ENCODE measurements around the gene TBC1D2.
A peak's percentile ranks its signal among the peaks of the same experiment; 100 is the strongest.
"Not testable (repeated sequence)": the region's sequence is repeated elsewhere in the genome, so short reads cannot be mapped to it uniquely, and the experiment has no call there.

TBC1D2 gene

DNA sequence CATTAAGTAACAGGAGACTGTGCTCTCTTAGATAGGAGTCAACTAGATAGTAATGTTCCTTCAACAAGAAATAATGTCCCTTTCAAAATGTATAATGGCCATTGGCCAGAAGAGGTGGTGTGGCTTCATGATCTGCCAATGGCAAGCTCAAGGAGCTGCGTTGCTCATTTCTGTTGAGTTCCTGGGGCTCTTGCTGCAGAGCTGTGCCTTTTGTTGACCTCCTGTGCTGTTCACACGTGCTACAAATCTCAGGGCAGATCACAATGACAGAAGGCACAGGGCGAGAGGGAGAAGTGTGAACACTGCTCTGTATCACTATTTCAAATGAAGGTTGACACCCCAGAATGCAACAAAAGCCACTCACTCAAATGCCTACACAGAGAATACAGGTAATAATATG, 16.0 kb upstream of the TBC1D2 start:
- DNase-seq (ENCODE audit: low read depth, low spot score), result no peak

DNA sequence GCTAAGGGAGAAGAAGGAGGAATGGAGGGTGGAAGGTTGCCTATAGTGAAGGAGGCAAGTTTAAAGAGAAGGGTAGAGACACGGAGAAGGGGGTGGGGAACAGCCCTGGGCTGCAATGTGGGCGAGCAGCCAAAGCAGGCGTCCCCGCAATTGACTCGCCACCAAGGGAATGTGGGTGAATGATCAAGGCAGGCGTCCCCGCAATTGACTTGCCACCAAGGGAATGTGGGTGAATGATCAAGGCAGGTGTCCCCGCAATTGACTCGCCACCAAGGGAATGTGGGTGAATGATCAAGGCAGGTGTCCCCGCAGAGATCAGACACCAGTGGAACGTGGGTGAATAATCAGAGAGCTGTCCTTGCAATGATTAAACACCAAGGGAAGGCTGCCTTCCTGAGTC, 14.8 kb upstream of the TBC1D2 start:
- not testable (repeated sequence) for DNase-seq (ENCODE audit: low read depth, low spot score)

GRCh38 chr9:98269652-98270051, 14.2 kb upstream of the TBC1D2 start:
- DNase-seq (ENCODE audit: low read depth, low spot score), result peak; percentile 41

GRCh38 chr9:98267556-98267955, 12.1 kb upstream of the TBC1D2 start:
- not testable (repeated sequence) for DNase-seq (ENCODE audit: low read depth, low spot score)

DNA sequence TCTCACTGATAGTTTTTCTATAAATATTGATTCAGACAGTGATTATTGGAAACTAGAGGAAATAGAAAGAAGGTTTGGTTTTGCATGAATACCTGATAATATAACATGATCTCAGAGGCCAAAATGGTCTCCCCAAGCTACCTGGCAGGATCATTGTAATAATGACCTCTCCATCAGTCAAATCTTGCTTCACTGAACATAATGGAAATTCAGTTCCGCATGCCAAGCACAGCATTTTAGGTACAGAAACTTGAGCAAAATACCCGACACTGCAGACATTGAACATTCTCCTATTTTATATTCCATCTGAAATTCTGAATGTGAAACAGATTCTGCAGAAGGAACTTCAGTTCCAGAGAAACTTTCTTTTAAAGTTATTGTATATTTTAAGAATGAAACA, 9.1 kb upstream of the TBC1D2 start:
- DNase-seq (ENCODE audit: low read depth, low spot score), result no peak

- peak; percentile 82 for DNase-seq (ENCODE audit: low read depth, low spot score)
Observed at GRCh38 chr9:98263482-98264357, 8.3 kb upstream of the TBC1D2 start.

DNA sequence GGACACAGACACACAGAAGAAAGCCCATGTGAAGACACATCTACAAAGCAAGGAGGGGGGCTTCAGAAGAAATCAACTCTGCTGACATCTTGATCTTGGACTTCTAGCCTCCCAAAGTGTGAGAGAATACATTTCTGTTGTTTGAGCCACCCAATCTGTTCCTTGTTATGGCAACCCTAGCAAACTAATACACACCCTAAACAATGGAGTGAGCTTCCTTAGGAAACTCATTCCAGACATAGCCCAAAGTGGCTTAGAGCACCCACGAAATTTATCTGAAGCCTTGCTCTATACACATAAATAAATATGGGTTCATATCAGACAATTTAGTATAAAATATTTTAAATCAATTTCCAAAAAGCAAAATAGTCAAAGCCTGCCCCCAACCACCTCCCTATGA, 7.6 kb upstream of the TBC1D2 start:
- DNase-seq (ENCODE audit: low read depth, low spot score), result no peak

- no peak for DNase-seq (ENCODE audit: low read depth, low spot score)
Observed at GRCh38 chr9:98262056-98262455, 6.6 kb upstream of the TBC1D2 start.

GRCh38 chr9:98260635-98261034, 5.2 kb upstream of the TBC1D2 start:
- DNase-seq (ENCODE audit: low read depth, low spot score), result no peak

DNA sequence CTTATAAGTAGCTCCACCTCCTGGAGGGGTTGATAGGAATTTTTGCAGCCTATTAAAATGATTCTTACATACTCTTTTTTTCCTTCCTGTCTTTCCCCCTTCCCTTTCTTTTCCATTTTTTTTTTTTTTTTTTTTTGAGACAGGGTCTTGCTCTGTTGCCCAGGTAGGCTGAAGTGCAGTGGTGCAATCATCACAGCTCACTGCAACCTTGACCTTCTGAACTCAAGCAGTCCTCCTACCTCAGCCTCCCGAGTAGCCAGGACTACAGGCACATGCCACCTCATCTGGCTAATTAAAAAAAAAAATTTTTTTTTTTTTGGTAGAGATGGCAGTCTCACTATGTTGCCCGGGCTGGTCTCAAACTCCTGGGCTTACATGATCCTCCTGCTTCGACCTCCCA, 4.3 kb upstream of the TBC1D2 start:
- DNase-seq (ENCODE audit: low read depth, low spot score), result no peak

DNA sequence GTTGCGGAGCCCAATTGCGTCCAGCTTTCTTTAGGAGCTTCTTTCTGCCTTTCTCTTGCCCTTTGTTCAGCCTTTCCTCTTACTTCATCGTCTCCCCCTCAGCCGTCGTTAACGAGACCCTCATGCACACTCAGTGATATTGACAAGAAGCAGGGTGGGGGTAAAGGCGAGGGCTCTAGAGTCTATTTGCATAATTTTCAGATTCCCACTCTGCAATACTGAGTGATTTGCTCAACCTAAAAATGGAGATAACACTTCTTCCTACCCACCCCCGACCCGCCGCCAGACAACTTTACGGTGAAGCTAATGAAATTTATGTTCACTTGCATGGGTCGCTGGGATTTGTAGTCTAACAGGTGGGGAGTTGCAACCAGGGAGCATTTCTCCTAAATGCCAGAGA, 1.3 kb upstream of the TBC1D2 start:
- peak; percentile 30 for DNase-seq (ENCODE audit: low read depth, low spot score)

GRCh38 chr9:98255061-98255577, 330 bp downstream of the TBC1D2 start:
- DNase-seq (ENCODE audit: low read depth, low spot score), result peak; percentile 78

- DNase-seq (ENCODE audit: low read depth, low spot score), result no peak
Observed at GRCh38 chr9:98254228-98255060, 1.0 kb downstream of the TBC1D2 start.

GRCh38 chr9:98253565-98253964, 1.9 kb downstream of the TBC1D2 start:
- DNase-seq (ENCODE audit: low read depth, low spot score), result no peak

GRCh38 chr9:98251551-98251950, 3.9 kb downstream of the TBC1D2 start:
- DNase-seq (ENCODE audit: low read depth, low spot score), result no peak

- no peak for DNase-seq (ENCODE audit: low read depth, low spot score)
Observed at GRCh38 chr9:98249771-98250170, 5.7 kb downstream of the TBC1D2 start.

DNA sequence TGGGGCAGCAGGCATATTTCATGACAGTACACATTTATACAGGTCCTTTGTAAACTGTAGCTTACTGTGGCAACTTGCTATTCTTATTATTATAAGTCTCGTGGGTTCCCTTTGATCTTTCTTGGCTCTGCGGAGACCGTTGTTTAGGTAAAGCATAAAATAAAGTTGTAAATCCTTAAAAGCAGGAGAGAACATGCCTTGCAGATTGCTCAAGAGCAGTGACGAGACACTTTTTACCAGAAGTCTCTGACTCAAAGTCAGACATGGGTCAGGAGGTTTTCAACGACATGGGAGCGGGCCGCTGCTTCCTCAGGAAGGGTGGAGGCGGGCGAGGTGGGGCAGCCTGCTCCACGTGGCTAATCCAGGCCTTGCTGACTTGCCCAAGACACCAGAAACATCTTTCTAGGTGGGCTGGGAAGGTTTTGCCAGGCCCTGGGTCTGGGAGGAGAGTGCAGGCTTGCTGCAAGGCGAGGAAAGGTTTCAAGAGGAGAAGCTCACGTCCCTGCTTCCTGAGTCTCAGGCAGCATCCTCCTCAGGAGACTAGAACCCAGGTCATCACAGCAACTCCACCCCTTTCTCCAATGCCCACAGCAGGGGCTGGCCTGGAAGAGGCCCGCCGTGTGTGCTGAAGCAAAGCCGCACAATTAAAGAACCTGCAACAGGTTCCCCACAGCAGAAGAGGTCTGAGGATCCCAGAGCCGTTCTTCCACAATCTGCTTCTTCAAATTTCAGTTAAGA, 6.5 kb downstream of the TBC1D2 start:
- peak; percentile 43 for DNase-seq (ENCODE audit: low read depth, low spot score)

- DNase-seq (ENCODE audit: low read depth, low spot score), result no peak
Observed at GRCh38 chr9:98247831-98248657, 7.4 kb downstream of the TBC1D2 start.

- DNase-seq (ENCODE audit: low read depth, low spot score), result no peak
Observed at GRCh38 chr9:98242426-98242825, 13.0 kb downstream of the TBC1D2 start.

DNA sequence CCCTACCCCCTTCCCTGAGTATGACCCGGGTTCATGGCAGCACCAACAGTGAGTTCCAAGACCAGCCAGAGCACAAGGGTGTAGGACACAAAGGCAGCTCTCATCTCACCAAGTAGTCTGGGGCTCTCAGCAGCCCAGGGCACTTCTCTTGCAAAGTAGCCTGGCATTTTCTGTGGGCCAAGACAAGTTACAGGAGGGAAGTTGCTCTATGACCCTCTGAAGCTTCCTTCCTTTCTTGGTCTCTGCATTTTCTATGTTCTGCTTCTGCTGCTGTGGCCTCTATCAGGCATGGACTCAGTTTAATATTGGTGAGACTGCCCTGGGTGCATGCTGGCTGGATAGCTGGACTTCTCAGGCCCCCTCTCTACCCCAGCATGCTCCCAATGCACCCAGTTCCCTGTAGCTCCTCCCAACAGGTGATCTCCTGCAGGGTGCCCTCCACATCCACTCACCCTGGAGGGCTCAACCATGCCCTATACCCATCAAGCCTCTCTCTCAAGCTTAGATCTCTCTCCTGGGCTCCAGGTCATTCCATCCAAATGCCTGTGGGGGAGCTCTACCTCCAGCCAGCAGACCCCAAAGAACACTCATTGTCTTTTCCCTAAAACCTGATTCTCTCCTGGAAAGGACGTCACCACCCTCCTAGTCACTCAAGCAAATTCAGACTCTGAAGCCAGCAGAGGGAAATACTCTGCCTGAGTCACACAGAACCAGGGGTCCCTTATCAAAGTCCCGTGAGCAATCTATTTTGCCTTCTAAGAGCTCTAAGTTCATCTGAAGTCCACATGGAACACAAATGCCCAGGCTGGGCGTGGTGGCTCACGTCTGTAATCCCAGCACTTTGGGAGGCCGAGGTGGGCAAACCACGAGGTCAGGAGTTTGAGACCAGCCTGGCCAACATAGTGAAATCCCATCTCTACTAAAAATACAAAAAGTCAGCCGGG, 13.8 kb downstream of the TBC1D2 start:
- peak; percentile 46 for DNase-seq (ENCODE audit: low read depth, low spot score)
